Measurements from ENCODE around the gene CAV2. TPM values are rescaled to one million over a fixed set of nuclear protein-coding genes. Genes with fewer than 3 reads are reported as not detected.

CAV2 gene
- total RNA-seq, 1 donor from 2014 or later = 8.5 TPM

DNA sequence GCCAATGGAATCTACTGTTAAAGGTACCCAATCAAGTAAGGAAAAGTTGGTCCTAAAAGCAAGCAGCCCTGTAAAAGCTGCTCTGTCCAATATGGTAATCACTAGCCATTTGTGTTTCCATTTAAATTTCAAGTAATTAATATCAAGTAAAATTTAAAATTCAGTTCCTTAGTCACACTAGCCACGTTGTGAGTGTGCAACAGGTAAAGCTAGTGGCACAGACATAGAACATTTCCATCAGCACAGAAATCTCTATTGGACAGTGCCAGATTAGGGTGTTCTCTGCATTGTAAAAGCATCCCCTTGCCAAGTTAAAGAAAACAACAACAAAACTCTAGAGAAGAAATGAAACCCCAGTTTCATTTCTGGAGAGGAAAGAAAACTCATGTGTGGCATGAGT lies 29.7 kb downstream of the CAV2 start:
- Mint-ChIP-seq H3K4me1 (peaks cover 20% of the 10 kb centered on the region), H3K4me3 (no peak overlapping the region), H3K9me3 (no peaks in the 10 kb centered on the region), H3K27me3 (ENCODE audit: low read depth) (peaks cover 37% of the 10 kb centered on the region), H3K36me3 (no peaks in the 10 kb centered on the region), H3K27ac (no peak overlapping the region)
- no peak for DNase-seq (ENCODE audit: low spot score in 2 of 2, unreplicated experiment in 2 of 2)
- TF ChIP-seq, protein P1, sequence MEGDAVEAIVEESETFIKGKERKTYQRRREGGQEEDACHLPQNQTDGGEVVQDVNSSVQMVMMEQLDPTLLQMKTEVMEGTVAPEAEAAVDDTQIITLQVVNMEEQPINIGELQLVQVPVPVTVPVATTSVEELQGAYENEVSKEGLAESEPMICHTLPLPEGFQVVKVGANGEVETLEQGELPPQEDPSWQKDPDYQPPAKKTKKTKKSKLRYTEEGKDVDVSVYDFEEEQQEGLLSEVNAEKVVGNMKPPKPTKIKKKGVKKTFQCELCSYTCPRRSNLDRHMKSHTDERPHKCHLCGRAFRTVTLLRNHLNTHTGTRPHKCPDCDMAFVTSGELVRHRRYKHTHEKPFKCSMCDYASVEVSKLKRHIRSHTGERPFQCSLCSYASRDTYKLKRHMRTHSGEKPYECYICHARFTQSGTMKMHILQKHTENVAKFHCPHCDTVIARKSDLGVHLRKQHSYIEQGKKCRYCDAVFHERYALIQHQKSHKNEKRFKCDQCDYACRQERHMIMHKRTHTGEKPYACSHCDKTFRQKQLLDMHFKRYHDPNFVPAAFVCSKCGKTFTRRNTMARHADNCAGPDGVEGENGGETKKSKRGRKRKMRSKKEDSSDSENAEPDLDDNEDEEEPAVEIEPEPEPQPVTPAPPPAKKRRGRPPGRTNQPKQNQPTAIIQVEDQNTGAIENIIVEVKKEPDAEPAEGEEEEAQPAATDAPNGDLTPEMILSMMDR (IDR thresholded peaks at IDR 0.05; ENCODE audit: unreplicated experiment) = no peak

DNA sequence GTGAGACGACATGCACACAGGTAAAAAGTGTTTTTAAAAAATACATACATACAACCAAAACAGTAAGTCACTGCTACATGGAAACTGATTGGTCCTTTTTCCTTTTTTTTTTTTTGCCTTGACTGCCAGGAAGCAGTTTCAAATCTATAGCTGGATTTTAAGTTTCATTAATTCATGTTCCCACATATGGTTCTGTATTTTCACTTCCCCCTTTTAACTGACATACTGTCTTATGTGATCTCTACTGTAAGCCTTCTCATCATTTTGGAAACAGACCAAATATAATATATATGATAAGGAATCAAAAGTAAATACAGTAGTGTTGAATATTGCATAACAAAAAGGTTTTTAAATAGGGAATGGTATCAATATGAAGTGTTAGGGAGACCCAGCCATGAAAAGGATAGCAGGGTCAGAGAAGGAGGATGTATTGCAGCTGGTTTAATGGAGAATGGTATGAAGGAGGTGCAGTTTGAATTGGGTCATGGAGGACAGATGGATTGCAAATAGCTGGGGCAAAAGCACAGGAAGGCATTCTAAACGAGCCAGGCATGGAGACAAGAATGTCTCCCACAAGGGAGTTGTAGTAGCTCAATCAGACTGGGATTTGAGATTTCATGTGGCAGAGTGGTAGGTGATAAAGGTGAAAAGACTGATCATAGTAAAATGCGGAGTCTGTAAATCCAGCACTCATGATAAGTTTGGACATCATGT lies 30.7 kb downstream of the CAV2 start:
- H3K27ac Mint-ChIP-seq = no peak overlapping the region
- H3K9me3 Mint-ChIP-seq = no peaks in the 10 kb centered on the region
- peaks cover 28% of the 10 kb centered on the region for H3K27me3 Mint-ChIP-seq (ENCODE audit: low read depth)
- peaks cover 11% of the 10 kb centered on the region for H3K4me1 Mint-ChIP-seq
- no peaks in the 10 kb centered on the region for H3K36me3 Mint-ChIP-seq
- TF ChIP-seq, protein P1 (IDR thresholded peaks at IDR 0.05; ENCODE audit: unreplicated experiment) = no peak
- DNase-seq (ENCODE audit: low spot score in 2 of 2, unreplicated experiment in 2 of 2) = no peak
- H3K4me3 Mint-ChIP-seq = no peak overlapping the region

DNA sequence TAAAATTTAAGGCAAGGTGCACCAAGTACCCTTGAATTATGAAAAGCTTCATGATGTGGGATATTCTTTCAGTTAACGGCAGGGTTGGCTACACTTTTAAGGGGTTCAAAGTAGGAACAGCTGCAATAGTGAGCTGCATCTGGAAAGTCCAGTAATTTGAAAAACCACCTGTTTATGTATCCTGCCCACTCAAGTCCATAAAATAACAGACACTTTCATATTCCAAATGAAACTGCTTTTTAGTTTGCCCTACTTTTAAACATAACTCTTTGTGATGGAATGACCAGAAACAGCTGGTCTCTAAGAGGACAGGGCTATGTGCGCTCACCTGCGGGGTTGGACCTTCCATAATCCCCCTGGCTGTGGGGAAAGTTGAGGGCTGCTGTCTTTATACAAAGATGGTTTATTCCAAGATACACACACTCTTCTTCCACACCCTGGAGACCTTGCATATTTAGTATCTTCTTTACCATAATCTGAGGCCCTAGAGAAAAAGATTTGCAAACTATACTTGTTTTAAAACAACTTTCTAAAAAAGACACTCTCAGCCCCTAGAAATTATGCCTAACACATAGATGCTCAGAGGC lies 32.7 kb downstream of the CAV2 start:
- H3K27me3 Mint-ChIP-seq (ENCODE audit: low read depth) = peaks cover 10% of the 10 kb centered on the region
- no peak overlapping the region for H3K27ac Mint-ChIP-seq
- H3K36me3 Mint-ChIP-seq = no peaks in the 10 kb centered on the region
- TF ChIP-seq, protein P1 (IDR thresholded peaks at IDR 0.05; ENCODE audit: unreplicated experiment) = no peak
- no peaks in the 10 kb centered on the region for H3K4me1 Mint-ChIP-seq
- no peak overlapping the region for H3K4me3 Mint-ChIP-seq
- DNase-seq (ENCODE audit: low spot score in 2 of 2, unreplicated experiment in 2 of 2) = no peak
- no peaks in the 10 kb centered on the region for H3K9me3 Mint-ChIP-seq

DNA sequence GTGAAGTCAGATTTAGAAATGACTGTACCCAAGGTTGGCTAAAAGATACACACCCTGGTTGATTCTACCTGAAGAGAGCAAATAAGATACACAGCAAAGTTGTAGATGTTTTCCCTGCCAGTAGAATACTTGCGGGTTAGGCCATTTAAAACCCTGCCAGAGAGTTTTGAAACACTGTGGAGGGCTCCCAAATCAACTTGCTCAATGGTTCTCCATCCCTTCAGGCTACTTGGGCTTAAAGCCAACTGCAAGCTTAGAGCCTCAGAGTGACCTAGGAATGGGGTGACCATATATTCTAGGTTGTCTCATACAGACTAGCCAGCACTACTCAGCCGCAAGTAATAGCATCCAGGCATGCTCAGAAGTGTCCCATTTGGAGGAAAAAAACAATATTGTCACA lies 35.3 kb downstream of the CAV2 start:
- no peak for DNase-seq (ENCODE audit: low spot score in 2 of 2, unreplicated experiment in 2 of 2)
- TF ChIP-seq, protein P1 (IDR thresholded peaks at IDR 0.05; ENCODE audit: unreplicated experiment) = no peak
- H3K27me3 Mint-ChIP-seq (ENCODE audit: low read depth) = no peaks in the 10 kb centered on the region
- H3K36me3 Mint-ChIP-seq = peaks cover 3% of the 10 kb centered on the region
- peaks cover 7% of the 10 kb centered on the region for H3K9me3 Mint-ChIP-seq
- H3K4me3 Mint-ChIP-seq = no peak overlapping the region
- no peak overlapping the region for H3K27ac Mint-ChIP-seq
- H3K4me1 Mint-ChIP-seq = peaks cover 6% of the 10 kb centered on the region

DNA sequence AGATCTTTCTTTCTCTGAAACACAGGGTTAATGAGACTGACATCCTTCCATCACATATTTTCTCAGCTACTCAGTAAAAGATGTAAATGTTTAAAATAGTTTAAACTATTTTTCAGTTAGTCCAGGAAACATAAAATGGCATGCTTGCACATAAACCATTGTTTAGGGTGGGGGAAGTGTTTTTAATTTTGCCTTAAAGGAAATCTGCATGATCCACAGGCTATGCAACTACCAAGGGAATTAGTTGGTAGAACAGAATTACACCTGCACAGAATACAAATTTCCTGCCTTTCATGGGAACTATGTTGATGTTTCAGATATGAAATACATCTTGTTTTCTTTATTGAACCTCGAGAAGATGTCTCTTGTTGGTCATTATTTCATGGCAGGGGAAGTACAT lies 35.9 kb downstream of the CAV2 start:
- Mint-ChIP-seq H3K27ac (no peak overlapping the region), H3K4me1 (peaks cover 6% of the 10 kb centered on the region), H3K9me3 (peaks cover 7% of the 10 kb centered on the region), H3K36me3 (peaks cover 3% of the 10 kb centered on the region), H3K27me3 (ENCODE audit: low read depth) (no peaks in the 10 kb centered on the region), H3K4me3 (no peak overlapping the region)
- TF ChIP-seq, protein P1 (IDR thresholded peaks at IDR 0.05; ENCODE audit: unreplicated experiment) = no peak
- no peak for DNase-seq (ENCODE audit: low spot score in 2 of 2, unreplicated experiment in 2 of 2)
